Spleen (tissue), 11 donors: ENCODE results near the gene PLXNA3. TPM values are rescaled to one million over a fixed set of nuclear protein-coding genes. Genes with fewer than 3 reads are reported as not detected.

Source experiments
- DNase-seq: peaks from one replicate; pipeline ENCODE4 v3.0.0-alpha.2; 2020
- H3K27ac ChIP-seq, 8 donors: fragments of 200-600 bp; sonication (generic) in 7 of 8; 1 replicate in 4 of 8; 2 replicates in 4 of 8; pipeline versions ENCODE4 v1.5.0 to v1.8.0; 2016 to 2021; ENCODE audit warnings: inconsistent platforms in 4 of 8, mild to moderate bottlenecking in 4 of 8, moderate library complexity in 1 of 8
- H3K27me3 ChIP-seq, 7 donors: fragments of 200-600 bp; sonication (generic) in 6 of 7; replicated peaks in 1 of 7; 1 replicate in 4 of 7; 2 replicates in 3 of 7; pipeline versions ENCODE4 v1.5.0 to v1.8.0; 2016 to 2021; ENCODE audit warnings: inconsistent platforms in 3 of 7, mild to moderate bottlenecking in 1 of 7
- H3K36me3 ChIP-seq, 6 donors: fragments of 200-600 bp; sonication (generic) in 5 of 6; 1 replicate in 4 of 6; 2 replicates in 2 of 6; pipeline versions ENCODE4 v1.5.0 to v1.8.0; 2016 to 2021; ENCODE audit warnings: inconsistent platforms in 2 of 6
- H3K4me1 ChIP-seq, 6 donors: fragments of 200-600 bp; sonication (generic) in 5 of 6; 1 replicate in 3 of 6; 2 replicates in 3 of 6; pipeline versions ENCODE4 v1.5.0 to v1.8.0; 2016 to 2021; ENCODE audit warnings: inconsistent platforms in 3 of 6
- H3K4me3 ChIP-seq, 8 donors: fragments of 200-600 bp; sonication (generic) in 7 of 8; 1 replicate in 4 of 8; 2 replicates in 4 of 8; pipeline versions ENCODE4 v1.5.0 to v1.8.0; 2016 to 2021; ENCODE audit warnings: inconsistent platforms in 4 of 8, mild to moderate bottlenecking in 4 of 8, moderate library complexity in 2 of 8
- H3K9me3 ChIP-seq, 8 donors: fragments of 200-600 bp; sonication (generic) in 7 of 8; 1 replicate in 4 of 8; 2 replicates in 4 of 8; pipeline versions ENCODE4 v1.5.0 to v1.8.0; 2016 to 2021; ENCODE audit warnings: inconsistent platforms in 4 of 8
- POLR2A ChIP-seq, 3 donors: fragments of 450-650 bp; IDR thresholded peaks; one replicate each; pipeline ENCODE4 v1.5.1; 2017; ENCODE audit warnings: antibody characterized with exemption in 3 of 3, mild to moderate bottlenecking in 1 of 3
- POLR2AphosphoS5 ChIP-seq, 3 donors: sonication (generic); formaldehyde crosslinking; IDR thresholded peaks; one replicate each; pipeline ENCODE4 v1.5.1; 2017; ENCODE audit warnings: antibody characterized with exemption in 3 of 3
- WGBS, 5 donors: extraction: QIAGEN DNeasy Blood & Tissue Kit in 3 of 5; methylation state at CpG; one replicate each; pipeline versions ENCODE4 v1.1.5 to v1.1.7; 2013 to 2018; 5-methylcytosine and 5-hydroxymethylcytosine counted together
- intact Hi-C: fragments of 100-400 bp; cut with DNase I; formaldehyde crosslinking; loops from one replicate; pipeline ENCODE4 v1.15.0; 2023; ENCODE audit warnings: low total_unique reads
- polyA plus RNA-seq, 3 donors: library from polyadenylated mRNA; stranded (reverse); fragments of 200-250 nt; gene quantifications; one replicate each; pipeline ENCODE4 v1.2.1, GENCODE V29; 2013
- total RNA-seq, 7 donors: library from RNA; depleted of rRNA in 3 of 7; stranded (reverse); fragments of >200 nt in 3 of 7; fragmentation: NEBNext Ultra II Directional in 4 of 7; extraction: Animal tissue kit (Norgen Biotek cat#: 25700) in 4 of 7; gene quantifications; one replicate each; pipeline versions ENCODE4 v1.1.0 to v1.2.1, GENCODE V29; 2016 to 2021
- TF ChIP-seq, protein P1 (sequence below), 11 experiments: fragments of 200-600 bp in 7 of 11; fragments of 450-650 bp in 4 of 11; sonication (generic) in 4 of 11; IDR thresholded peaks in 8 of 11; conservative IDR thresholded peaks in 3 of 11; 1 replicate in 7 of 11; 2 replicates in 4 of 11; pipeline versions ENCODE4 v1.4.0 to v1.8.0; 2016 to 2021; ENCODE audit warnings: antibody characterized with exemption in 11 of 11, inconsistent platforms in 4 of 11, mild to moderate bottlenecking in 1 of 11
- donor health status: healthy with polysubstance abuse.
- donor health status: DM: no; HTN: no; CAD: no; lungs with moderate emphysema.
- donor health status: DM: no; HTN: no; CAD: no.
- donor health status: Bipolar disorder and iron deficiency.
- donor health status: healthy.
- donor health status: DM: no; HTN: no; CAD: no.
- donor health status: DM: yes; HTN: yes; CAD: no.

The PLXNA3 gene
- total and polyA plus RNA-seq, 10 donors, result 2.5 to 46.8 (median 14.7) TPM

DNA sequence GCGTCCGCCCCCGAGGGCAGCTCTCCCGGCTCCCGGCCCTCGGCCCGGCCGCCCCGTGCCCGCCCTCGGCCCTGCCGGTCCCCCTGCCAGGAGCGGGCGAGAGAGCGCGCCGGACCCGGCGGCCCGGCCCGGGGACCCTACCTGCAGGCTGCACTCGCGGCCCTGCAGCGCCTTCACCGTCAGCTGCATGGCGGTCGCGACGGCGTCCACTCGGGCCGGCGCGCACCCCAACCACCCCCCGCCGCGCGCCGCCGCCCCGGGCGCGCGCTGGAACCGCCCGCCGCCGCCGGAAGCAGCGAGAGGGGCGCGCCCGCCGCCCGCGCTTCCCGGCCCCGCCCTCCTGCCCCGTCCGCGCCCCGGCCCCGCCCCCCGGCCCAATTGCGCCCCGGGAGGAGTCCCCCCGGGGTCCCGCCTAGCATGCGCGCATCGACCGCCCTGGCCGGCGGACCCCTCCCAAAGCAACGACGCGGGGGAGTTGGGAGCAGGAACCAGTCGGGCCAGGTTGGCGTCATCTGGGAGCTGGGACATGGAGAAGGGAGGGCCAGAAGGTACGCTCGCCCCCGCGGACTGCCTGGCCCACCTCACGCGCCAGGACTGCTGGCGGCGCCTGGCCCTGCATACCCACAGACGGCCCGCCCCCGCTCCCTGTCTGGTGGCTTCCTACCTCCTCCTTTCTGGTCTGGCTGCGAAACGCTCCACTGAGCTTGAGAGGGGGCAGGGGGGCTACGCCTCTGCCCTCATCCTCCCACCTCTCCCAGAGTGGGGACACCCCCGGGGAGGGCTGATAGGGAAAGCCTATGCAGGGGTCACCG, 28.5 kb downstream of the PLXNA3 start, which contains the start of gene UBL4A:
UBL4A (minus strand) TSS at position 220 of the 812 bp plus-strand sequence; CDS start at position 189, 31 bp downstream.
- H3K27ac ChIP-seq, result peak within 1 kb of the TSS; percentile 65 to 92 (median 86)
- peak within 1 kb of the TSS; percentile 62 to 91 (median 72) for H3K4me3 ChIP-seq
- TF ChIP-seq POLR2AphosphoS5 (IDR thresholded peaks at IDR 0.05) (peak; percentile 47 to 64 (median 51)), POLR2A (IDR thresholded peaks at IDR 0.05) (no peak)
- TF ChIP-seq, protein P1, sequence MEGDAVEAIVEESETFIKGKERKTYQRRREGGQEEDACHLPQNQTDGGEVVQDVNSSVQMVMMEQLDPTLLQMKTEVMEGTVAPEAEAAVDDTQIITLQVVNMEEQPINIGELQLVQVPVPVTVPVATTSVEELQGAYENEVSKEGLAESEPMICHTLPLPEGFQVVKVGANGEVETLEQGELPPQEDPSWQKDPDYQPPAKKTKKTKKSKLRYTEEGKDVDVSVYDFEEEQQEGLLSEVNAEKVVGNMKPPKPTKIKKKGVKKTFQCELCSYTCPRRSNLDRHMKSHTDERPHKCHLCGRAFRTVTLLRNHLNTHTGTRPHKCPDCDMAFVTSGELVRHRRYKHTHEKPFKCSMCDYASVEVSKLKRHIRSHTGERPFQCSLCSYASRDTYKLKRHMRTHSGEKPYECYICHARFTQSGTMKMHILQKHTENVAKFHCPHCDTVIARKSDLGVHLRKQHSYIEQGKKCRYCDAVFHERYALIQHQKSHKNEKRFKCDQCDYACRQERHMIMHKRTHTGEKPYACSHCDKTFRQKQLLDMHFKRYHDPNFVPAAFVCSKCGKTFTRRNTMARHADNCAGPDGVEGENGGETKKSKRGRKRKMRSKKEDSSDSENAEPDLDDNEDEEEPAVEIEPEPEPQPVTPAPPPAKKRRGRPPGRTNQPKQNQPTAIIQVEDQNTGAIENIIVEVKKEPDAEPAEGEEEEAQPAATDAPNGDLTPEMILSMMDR (IDR thresholded peaks at IDR 0.05 in 8 of 11, conservative IDR thresholded peaks at IDR 0.05 in 3 of 11), result no peak
- H3K27me3 ChIP-seq, result no peaks in the 10 kb centered on the region
- 1 to 54% (median 5%) methylated on average over 3 to 95 of the region's 95 CpGs for WGBS, 5 donors
- peaks cover 0 to 36% (median 0%) of the 10 kb centered on the region in 6 donors for H3K36me3 ChIP-seq
- no peaks in the 10 kb centered on the region for H3K9me3 ChIP-seq
- peak; percentile 88 for DNase-seq
- H3K4me1 ChIP-seq, result peaks cover 0 to 63% (median 39%) of the 10 kb centered on the region in 6 donors
- intact Hi-C loops, result no loop called here

DNA sequence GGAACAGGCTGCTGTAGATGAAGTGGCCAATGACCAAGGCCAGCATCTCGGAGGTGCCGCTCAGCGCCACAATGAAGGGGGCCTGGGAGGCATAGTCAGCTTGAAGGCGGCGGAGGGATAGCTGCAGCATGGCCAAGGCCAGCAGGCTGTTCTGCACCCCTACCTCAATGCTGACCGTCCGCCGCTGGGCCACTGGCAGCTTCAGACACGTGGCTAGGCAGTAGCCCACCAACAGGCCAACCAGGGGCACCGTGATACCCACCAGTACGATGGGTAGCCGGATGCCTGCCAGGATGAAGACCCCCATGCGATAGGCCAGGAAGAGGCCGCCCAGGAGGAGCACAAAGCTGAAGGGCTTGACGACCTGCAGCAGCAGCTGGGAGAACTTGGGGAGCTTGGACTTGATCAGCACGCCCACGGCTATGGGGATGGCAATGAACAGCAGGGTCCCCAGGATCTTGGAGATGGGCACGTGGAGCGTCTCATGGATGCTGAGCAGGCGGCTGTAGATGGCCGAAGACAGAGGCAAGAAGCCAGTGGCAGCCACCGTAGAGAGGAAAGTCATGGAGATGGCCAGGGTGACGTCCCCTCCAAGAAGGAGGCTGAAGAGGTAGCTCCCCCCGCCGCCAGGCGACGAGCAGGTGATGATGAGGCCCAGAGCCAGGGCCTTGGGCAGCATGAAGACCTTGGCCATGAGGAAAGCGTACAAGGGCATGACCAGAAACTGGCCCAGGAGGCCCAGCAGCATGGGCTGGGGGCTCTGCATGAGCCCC, 29.6 kb downstream of the PLXNA3 start:
- WGBS, 5 donors, result 85 to 100% (median 93%) methylated on average over 3 to 28 of the region's 28 CpGs

DNA sequence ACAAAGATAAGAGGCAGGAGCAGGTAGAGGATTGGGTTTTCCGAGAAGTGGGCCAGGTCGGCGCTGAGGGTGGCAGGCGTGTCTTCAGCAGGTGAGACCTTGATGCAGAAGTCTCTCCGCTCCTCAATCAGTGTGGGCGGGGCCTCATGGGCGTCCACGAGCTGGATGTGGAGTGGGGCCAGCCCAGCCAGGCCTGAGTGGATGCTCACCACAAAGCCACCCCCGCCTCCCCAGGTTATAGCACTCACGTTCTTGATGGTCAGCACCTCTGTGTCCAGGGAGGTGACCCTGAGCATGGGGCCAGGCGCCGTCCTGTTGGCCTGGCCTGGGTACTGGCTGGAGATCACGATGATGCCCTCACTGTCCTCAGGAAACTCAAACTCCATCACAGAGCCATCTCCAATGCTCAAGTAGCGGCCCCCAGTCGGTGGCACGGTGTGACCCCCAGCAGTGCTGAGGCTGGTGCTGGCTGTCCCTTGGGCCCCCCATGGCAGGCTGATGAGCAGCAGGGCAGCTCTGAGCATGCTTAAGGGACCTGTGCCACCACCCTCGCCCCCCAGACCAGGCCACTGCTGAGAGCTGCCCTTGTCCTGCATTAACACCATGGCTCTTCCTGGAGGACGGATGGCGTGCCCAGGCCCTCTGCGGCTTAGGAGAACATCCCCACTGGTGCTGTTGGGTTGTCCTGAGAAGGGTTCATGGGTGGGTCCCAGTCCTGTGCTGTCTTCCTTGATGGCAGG, 30.4 kb downstream of the PLXNA3 start:
- peak; percentile 77 for DNase-seq
- no peaks in the 10 kb centered on the region for H3K9me3 ChIP-seq
- peaks cover 0 to 64% (median 39%) of the 10 kb centered on the region in 6 donors for H3K4me1 ChIP-seq
- H3K27ac ChIP-seq, result peak overlapping the region in 1 of 8 donors; percentile 96
- H3K36me3 ChIP-seq, result peaks cover 0 to 35% (median 0%) of the 10 kb centered on the region in 6 donors
- H3K4me3 ChIP-seq, result no peak overlapping the region
- TF ChIP-seq POLR2AphosphoS5 (IDR thresholded peaks at IDR 0.05) (no peak), POLR2A (IDR thresholded peaks at IDR 0.05) (no peak)
- TF ChIP-seq, protein P1 (IDR thresholded peaks at IDR 0.05 in 8 of 11, conservative IDR thresholded peaks at IDR 0.05 in 3 of 11), result no peak
- intact Hi-C loops, result no loop called here
- 88 to 95% (median 91%) methylated on average over 14 to 20 of the region's 20 CpGs; no CpG with 5 or more reads in 1 of the 5 donors for WGBS, 5 donors
- no peaks in the 10 kb centered on the region for H3K27me3 ChIP-seq

More for the DNA sequence above, 29.6 kb downstream of the PLXNA3 start:
- peak; percentile 79 for DNase-seq
- Histone ChIP-seq H3K4me3 (no peak overlapping the region), H3K4me1 (peaks cover 0 to 64% (median 39%) of the 10 kb centered on the region in 6 donors), H3K27me3 (no peaks in the 10 kb centered on the region), H3K27ac (peak overlapping the region in 3 of 8 donors; percentile 87 to 90 (median 88)), H3K9me3 (no peaks in the 10 kb centered on the region), H3K36me3 (peaks cover 0 to 36% (median 0%) of the 10 kb centered on the region in 6 donors)
- intact Hi-C loops, result no loop called here
- no peak for TF ChIP-seq POLR2A (IDR thresholded peaks at IDR 0.05)
- TF ChIP-seq POLR2AphosphoS5 (IDR thresholded peaks at IDR 0.05), result no peak
- TF ChIP-seq, protein P1 (IDR thresholded peaks at IDR 0.05 in 8 of 11, conservative IDR thresholded peaks at IDR 0.05 in 3 of 11), result no peak
